ENCODE results near the gene TRAPPC10. TPM values are rescaled to one million over a fixed set of nuclear protein-coding genes. Genes with fewer than 3 reads are reported as not detected.

TRAPPC10 gene
- total RNA-seq, 1 donor from 2014 or later = 41.7 TPM

GRCh38 chr21:44018127-44018526 lies 6.0 kb downstream of the TRAPPC10 start:
- no peaks in the 10 kb centered on the region for H3K36me3 Mint-ChIP-seq (ENCODE audit: unreplicated experiment)
- H3K27me3 Mint-ChIP-seq (ENCODE audit: unreplicated experiment) = no peaks in the 10 kb centered on the region
- DNase-seq (ENCODE audit: extremely low spot score, unreplicated experiment) = no peak
- H3K9me3 Mint-ChIP-seq (ENCODE audit: unreplicated experiment) = no peaks in the 10 kb centered on the region
- H3K4me3 Mint-ChIP-seq (ENCODE audit: unreplicated experiment) = no peak overlapping the region
- H3K27ac Mint-ChIP-seq (ENCODE audit: unreplicated experiment) = no peak overlapping the region
- TF ChIP-seq CTCF (IDR thresholded peaks at IDR 0.05) = no peak
- peaks cover 55% of the 10 kb centered on the region for H3K4me1 Mint-ChIP-seq (ENCODE audit: unreplicated experiment)

GRCh38 chr21:44018813-44019567 lies 6.9 kb downstream of the TRAPPC10 start:
- peaks cover 47% of the 10 kb centered on the region for H3K4me1 Mint-ChIP-seq (ENCODE audit: unreplicated experiment)
- H3K4me3 Mint-ChIP-seq (ENCODE audit: unreplicated experiment) = no peak overlapping the region
- no peak overlapping the region for H3K27ac Mint-ChIP-seq (ENCODE audit: unreplicated experiment)

GRCh38 chr21:44019568-44019958 lies 7.5 kb downstream of the TRAPPC10 start:
- no peak for TF ChIP-seq CTCF (IDR thresholded peaks at IDR 0.05)
- no peak for DNase-seq (ENCODE audit: extremely low spot score, unreplicated experiment)
- Mint-ChIP-seq H3K27ac (ENCODE audit: unreplicated experiment) (no peak overlapping the region), H3K36me3 (ENCODE audit: unreplicated experiment) (no peaks in the 10 kb centered on the region), H3K4me3 (ENCODE audit: unreplicated experiment) (no peak overlapping the region), H3K27me3 (ENCODE audit: unreplicated experiment) (no peaks in the 10 kb centered on the region), H3K4me1 (ENCODE audit: unreplicated experiment) (peaks cover 41% of the 10 kb centered on the region), H3K9me3 (ENCODE audit: unreplicated experiment) (no peaks in the 10 kb centered on the region)

More at GRCh38 chr21:44018813-44019567, 6.9 kb downstream of the TRAPPC10 start:
- Mint-ChIP-seq H3K36me3 (ENCODE audit: unreplicated experiment) (no peaks in the 10 kb centered on the region), H3K9me3 (ENCODE audit: unreplicated experiment) (no peaks in the 10 kb centered on the region), H3K27me3 (ENCODE audit: unreplicated experiment) (no peaks in the 10 kb centered on the region)
- DNase-seq (ENCODE audit: extremely low spot score, unreplicated experiment) = no peak
- no peak for TF ChIP-seq CTCF (IDR thresholded peaks at IDR 0.05)

GRCh38 chr21:44020551-44020950 lies 8.4 kb downstream of the TRAPPC10 start:
- H3K9me3 Mint-ChIP-seq (ENCODE audit: unreplicated experiment) = no peaks in the 10 kb centered on the region
- H3K27me3 Mint-ChIP-seq (ENCODE audit: unreplicated experiment) = no peaks in the 10 kb centered on the region
- no peaks in the 10 kb centered on the region for H3K36me3 Mint-ChIP-seq (ENCODE audit: unreplicated experiment)
- H3K27ac Mint-ChIP-seq (ENCODE audit: unreplicated experiment) = no peak overlapping the region
- H3K4me1 Mint-ChIP-seq (ENCODE audit: unreplicated experiment) = peaks cover 43% of the 10 kb centered on the region
- no peak overlapping the region for H3K4me3 Mint-ChIP-seq (ENCODE audit: unreplicated experiment)
- DNase-seq (ENCODE audit: extremely low spot score, unreplicated experiment) = no peak
- TF ChIP-seq CTCF (IDR thresholded peaks at IDR 0.05) = no peak

GRCh38 chr21:44021064-44021463 lies 9.0 kb downstream of the TRAPPC10 start:
- Mint-ChIP-seq H3K4me3 (ENCODE audit: unreplicated experiment) (no peak overlapping the region), H3K36me3 (ENCODE audit: unreplicated experiment) (no peaks in the 10 kb centered on the region), H3K4me1 (ENCODE audit: unreplicated experiment) (peaks cover 45% of the 10 kb centered on the region), H3K27ac (ENCODE audit: unreplicated experiment) (no peak overlapping the region), H3K27me3 (ENCODE audit: unreplicated experiment) (no peaks in the 10 kb centered on the region), H3K9me3 (ENCODE audit: unreplicated experiment) (no peaks in the 10 kb centered on the region)
- no peak for DNase-seq (ENCODE audit: extremely low spot score, unreplicated experiment)
- no peak for TF ChIP-seq CTCF (IDR thresholded peaks at IDR 0.05)
